Natural killer cell treated with Interleukin-12 subunit alpha and Interleukin-12 subunit beta and Interleukin-15 and Interleukin-18, amount 100 ng/mL, for 72 hours (primary cell): ENCODE measurements around the gene NAPA. TPM values are rescaled to one million over a fixed set of nuclear protein-coding genes. Genes with fewer than 3 reads are reported as not detected.

Experiments
- ATAC-seq, 2 donors: fragments of 150-1000 bp; cut with Tn5 transposase in 1 of 2; sonication (Bioruptor Pico), chemical (Tn5 transposase) in 1 of 2; 2 replicates each; pipeline ENCODE4 v1.10.0; 2021
- DNase-seq: peaks from one replicate; pipeline ENCODE4 v3.0.0; 2022; ENCODE audit warnings: low spot score
- H3K27ac Mint-ChIP-seq, 2 donors: 1 replicate in 1 of 2; 2 replicates in 1 of 2; pipeline ENCODE4 v1.8.0; 2022; ENCODE audit warnings: mixed read lengths in 2 of 2, mild to moderate bottlenecking in 1 of 2, moderate library complexity in 1 of 2
- H3K27me3 Mint-ChIP-seq, 2 donors: 1 replicate in 1 of 2; 2 replicates in 1 of 2; pipeline ENCODE4 v1.8.0; 2022; ENCODE audit warnings: mixed read lengths in 2 of 2
- H3K36me3 Mint-ChIP-seq: one replicate; pipeline ENCODE4 v1.8.0; 2022; ENCODE audit warnings: mixed read lengths
- H3K4me1 Mint-ChIP-seq, 2 donors: 1 replicate in 1 of 2; 2 replicates in 1 of 2; pipeline ENCODE4 v1.8.0; 2022; ENCODE audit warnings: low read depth in 2 of 2, mixed read lengths in 2 of 2, mild to moderate bottlenecking in 1 of 2
- H3K4me3 Mint-ChIP-seq: one replicate; pipeline ENCODE4 v1.8.0; 2022; ENCODE audit warnings: mixed read lengths
- H3K9me3 Mint-ChIP-seq: 2 replicates; pipeline ENCODE4 v1.8.0; 2022; ENCODE audit warnings: mixed read lengths
- total RNA-seq, 2 donors: library from RNA; stranded (reverse); gene quantifications; one replicate each; pipeline ENCODE4 v1.2.3, GENCODE V29; 2022

Gene NAPA
- total RNA-seq, 2 donors from 2014 or later: 69.9 to 78.8 TPM

GRCh38 chr19:47514151-47514868 lies 553 bp downstream of the NAPA start:
- Mint-ChIP-seq H3K4me3 (peak overlapping the region; percentile 100), H3K4me1 (peaks cover 59 to 72% of the 10 kb centered on the region in 2 donors), H3K27me3 (no peaks in the 10 kb centered on the region), H3K27ac (peak overlapping the region; percentile 98 to 99), H3K36me3 (no peaks in the 10 kb centered on the region), H3K9me3 (no peaks in the 10 kb centered on the region)
- DNase-seq (no peak), ATAC-seq (peak in 1 of 2 donors; percentile 2)

GRCh38 chr19:47512948-47513319 lies 1.9 kb downstream of the NAPA start:
- no peaks in the 10 kb centered on the region for H3K9me3 Mint-ChIP-seq
- peak overlapping the region; percentile 100 for H3K4me3 Mint-ChIP-seq
- H3K4me1 Mint-ChIP-seq: peaks cover 55 to 65% of the 10 kb centered on the region in 2 donors
- peak overlapping the region; percentile 98 to 99 for H3K27ac Mint-ChIP-seq
- no peaks in the 10 kb centered on the region for H3K36me3 Mint-ChIP-seq
- H3K27me3 Mint-ChIP-seq: no peaks in the 10 kb centered on the region
- no peak for DNase-seq
- ATAC-seq: no peak

- DNase-seq (no peak), ATAC-seq (no peak)
- Mint-ChIP-seq H3K36me3 (no peaks in the 10 kb centered on the region), H3K9me3 (no peaks in the 10 kb centered on the region), H3K4me3 (peak overlapping the region; percentile 100), H3K27me3 (no peaks in the 10 kb centered on the region), H3K27ac (peak overlapping the region; percentile 98 to 99), H3K4me1 (peaks cover 53 to 67% of the 10 kb centered on the region in 2 donors)
Measured at GRCh38 chr19:47512183-47512947, 2.5 kb downstream of the NAPA start.

GRCh38 chr19:47511681-47512080 lies 3.2 kb downstream of the NAPA start:
- no peak overlapping the region for H3K4me3 Mint-ChIP-seq

GRCh38 chr19:47511128-47511517 lies 3.7 kb downstream of the NAPA start:
- ATAC-seq: no peak
- no peak for DNase-seq
- H3K36me3 Mint-ChIP-seq: no peaks in the 10 kb centered on the region
- no peak overlapping the region for H3K27ac Mint-ChIP-seq
- H3K4me1 Mint-ChIP-seq: peaks cover 41 to 56% of the 10 kb centered on the region in 2 donors
- no peaks in the 10 kb centered on the region for H3K27me3 Mint-ChIP-seq
- no peak overlapping the region for H3K4me3 Mint-ChIP-seq
- H3K9me3 Mint-ChIP-seq: no peaks in the 10 kb centered on the region

More at GRCh38 chr19:47511681-47512080, 3.2 kb downstream of the NAPA start:
- Mint-ChIP-seq H3K4me1 (peaks cover 46 to 61% of the 10 kb centered on the region in 2 donors), H3K27ac (peak overlapping the region; percentile 98 to 99), H3K27me3 (no peaks in the 10 kb centered on the region), H3K9me3 (no peaks in the 10 kb centered on the region), H3K36me3 (no peaks in the 10 kb centered on the region)
- ATAC-seq (no peak), DNase-seq (no peak)

GRCh38 chr19:47510516-47511127 lies 4.2 kb downstream of the NAPA start:
- Mint-ChIP-seq H3K36me3 (no peaks in the 10 kb centered on the region), H3K27ac (no peak overlapping the region), H3K27me3 (no peaks in the 10 kb centered on the region), H3K9me3 (no peaks in the 10 kb centered on the region), H3K4me3 (no peak overlapping the region), H3K4me1 (peaks cover 36 to 51% of the 10 kb centered on the region in 2 donors)
- no peak for ATAC-seq
- DNase-seq: no peak

- Mint-ChIP-seq H3K9me3 (no peaks in the 10 kb centered on the region), H3K27me3 (no peaks in the 10 kb centered on the region), H3K36me3 (no peaks in the 10 kb centered on the region), H3K4me1 (peaks cover 32 to 48% of the 10 kb centered on the region in 2 donors), H3K27ac (no peak overlapping the region), H3K4me3 (no peak overlapping the region)
- no peak for DNase-seq
- no peak for ATAC-seq
Measured at GRCh38 chr19:47509973-47510372, 4.9 kb downstream of the NAPA start.

- Mint-ChIP-seq H3K27me3 (no peaks in the 10 kb centered on the region), H3K4me1 (peaks cover 26 to 44% of the 10 kb centered on the region in 2 donors), H3K9me3 (no peaks in the 10 kb centered on the region), H3K27ac (no peak overlapping the region), H3K4me3 (no peak overlapping the region), H3K36me3 (no peaks in the 10 kb centered on the region)
- ATAC-seq (no peak), DNase-seq (no peak)
Measured at GRCh38 chr19:47509170-47509847, 5.6 kb downstream of the NAPA start.

- no peak overlapping the region for H3K4me3 Mint-ChIP-seq
- ATAC-seq (no peak), DNase-seq (no peak)
- peaks cover 20 to 40% of the 10 kb centered on the region in 2 donors for H3K4me1 Mint-ChIP-seq
- no peaks in the 10 kb centered on the region for H3K9me3 Mint-ChIP-seq
- H3K27me3 Mint-ChIP-seq: no peaks in the 10 kb centered on the region
- no peak overlapping the region for H3K27ac Mint-ChIP-seq
- no peaks in the 10 kb centered on the region for H3K36me3 Mint-ChIP-seq
Measured at GRCh38 chr19:47508721-47509120, 6.1 kb downstream of the NAPA start.

- DNase-seq (no peak), ATAC-seq (no peak)
- no peaks in the 10 kb centered on the region for H3K27me3 Mint-ChIP-seq
- H3K4me3 Mint-ChIP-seq: no peak overlapping the region
- peaks cover 14 to 36% of the 10 kb centered on the region in 2 donors for H3K4me1 Mint-ChIP-seq
- no peaks in the 10 kb centered on the region for H3K36me3 Mint-ChIP-seq
- H3K9me3 Mint-ChIP-seq: no peaks in the 10 kb centered on the region
- no peak overlapping the region for H3K27ac Mint-ChIP-seq
Measured at GRCh38 chr19:47507924-47508553, 6.8 kb downstream of the NAPA start.

- H3K27ac Mint-ChIP-seq: no peak overlapping the region
- peaks cover 3 to 26% of the 10 kb centered on the region in 2 donors for H3K4me1 Mint-ChIP-seq
- no peaks in the 10 kb centered on the region for H3K9me3 Mint-ChIP-seq
- no peaks in the 10 kb centered on the region for H3K27me3 Mint-ChIP-seq
- H3K4me3 Mint-ChIP-seq: no peak overlapping the region
- no peaks in the 10 kb centered on the region for H3K36me3 Mint-ChIP-seq
- ATAC-seq (no peak), DNase-seq (no peak)
Measured at GRCh38 chr19:47507012-47507411, 7.9 kb downstream of the NAPA start.

- no peaks in the 10 kb centered on the region for H3K36me3 Mint-ChIP-seq
- no peaks in the 10 kb centered on the region for H3K27me3 Mint-ChIP-seq
- H3K27ac Mint-ChIP-seq: no peak overlapping the region
- ATAC-seq (no peak), DNase-seq (no peak)
- peaks cover 0 to 25% of the 10 kb centered on the region in 2 donors for H3K4me1 Mint-ChIP-seq
- no peaks in the 10 kb centered on the region for H3K9me3 Mint-ChIP-seq
- H3K4me3 Mint-ChIP-seq: no peak overlapping the region
Measured at GRCh38 chr19:47506459-47506858, 8.4 kb downstream of the NAPA start.

- Mint-ChIP-seq H3K4me3 (no peak overlapping the region), H3K9me3 (no peaks in the 10 kb centered on the region), H3K27ac (peak overlapping the region in 1 of 2 donors; percentile 30), H3K27me3 (no peaks in the 10 kb centered on the region), H3K36me3 (no peaks in the 10 kb centered on the region), H3K4me1 (peaks cover 0 to 20% of the 10 kb centered on the region in 2 donors)
- DNase-seq (no peak), ATAC-seq (no peak)
Measured at GRCh38 chr19:47505506-47505905, 9.4 kb downstream of the NAPA start.
